ENCODE data around the gene ZNF165. TPM values are rescaled to one million over a fixed set of nuclear protein-coding genes. Genes with fewer than 3 reads are reported as not detected.
A peak's percentile ranks its signal among the peaks of the same experiment; 100 is the strongest.

Gene ZNF165
- total and polyA plus RNA-seq, 2 of the 4 experiments (the other 2 are of a cell fraction), result 0.07 to 0.36 TPM

DNA sequence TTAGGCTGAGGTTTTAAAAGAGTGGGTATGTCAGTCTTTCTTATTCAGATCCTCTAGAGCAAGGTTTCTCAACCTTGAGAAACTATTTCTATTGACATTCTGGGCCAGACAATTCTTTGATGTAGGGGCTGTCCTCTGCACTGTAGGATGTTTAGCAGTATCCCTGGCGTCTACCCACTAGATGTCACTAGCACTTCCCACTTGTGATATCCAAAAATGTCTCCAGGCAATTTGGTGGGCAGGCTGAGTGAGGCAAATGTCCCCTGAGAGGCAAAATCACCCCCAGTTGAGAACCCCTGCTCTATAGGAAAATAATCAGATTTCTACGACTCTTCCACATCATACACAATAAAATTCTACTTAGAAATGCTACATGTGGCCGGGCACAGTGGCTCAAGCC lies 53.6 kb downstream of the ZNF165 start:
- Histone ChIP-seq H3K18ac (ENCODE audit: low read depth, low read length) (no peak overlapping the region), H3K27ac (ENCODE audit: insufficient read depth, low read length) (no peak overlapping the region), H4K20me1 (ENCODE audit: insufficient read depth, low read length) (no peaks in the 10 kb centered on the region; the same call in 1 of the 2 replicates), H3K14ac (replicated peaks; ENCODE audit: low read depth, low read length) (no peak overlapping the region), H3K23ac (ENCODE audit: low read depth, low read length) (no peak overlapping the region), H2BK5ac (ENCODE audit: low read depth, low read length, poor library complexity, severe bottlenecking) (no peak overlapping the region), H2AK5ac (ENCODE audit: low read depth, low read length) (no peak overlapping the region), H3K4ac (ENCODE audit: low read depth, low read length) (no peak overlapping the region), H3K9ac (ENCODE audit: low read depth, low read length) (no peak overlapping the region), H4K5ac (ENCODE audit: low read depth, low read length) (no peak overlapping the region), H2BK20ac (ENCODE audit: low read depth, low read length) (no peak overlapping the region), H3K79me1 (ENCODE audit: low read depth in 1 of 2, low read length in 2 of 2) (peaks cover 16 to 47% of the 10 kb centered on the region in 2 experiments), H3K56ac (ENCODE audit: extremely low read depth, insufficient read depth, low read length) (no peak overlapping the region), H3K9me1 (ENCODE audit: insufficient read depth, low read length) (no peaks in the 10 kb centered on the region), H4K8ac (ENCODE audit: low read depth in 2 of 2, low read length in 2 of 2) (no peak overlapping the region), H4K91ac (ENCODE audit: insufficient read depth, low read depth, low read length) (no peak overlapping the region), H2AK9ac (replicated peaks; ENCODE audit: low read depth, low read length, poor library complexity) (no peak overlapping the region), H2BK120ac (ENCODE audit: low read depth, low read length) (no peak overlapping the region), H3K36me3 (ENCODE audit: control insufficient read depth, insufficient read depth, low read length) (peaks cover 6% of the 10 kb centered on the region), H3K9me3 (ENCODE audit: control insufficient read depth, insufficient read depth, low read length) (no peaks in the 10 kb centered on the region), H3K4me3 (ENCODE audit: insufficient read depth, low read depth, low read length) (no peak overlapping the region), H3K27me3 (ENCODE audit: control insufficient read depth, insufficient read depth, low read length) (no peaks in the 10 kb centered on the region), H3K4me2 (ENCODE audit: low read depth, low read length) (no peak overlapping the region), H2BK15ac (ENCODE audit: low read depth, low read length) (no peak overlapping the region), H3K4me1 (ENCODE audit: control insufficient read depth, insufficient read depth, low read length) (peaks cover 2% of the 10 kb centered on the region; the same call in 1 of the 2 replicates), H2AFZ (replicated peaks; ENCODE audit: low read length, poor library complexity) (no peak overlapping the region)
- intact Hi-C loops (cut with micrococcal nuclease) (loop anchor here (1.0 kb wide), 1 partner anchor 222 kb away; no protein-coding TSS in a partner anchor), dilution Hi-C loops (cut with HindIII; ENCODE audit: low sequenced_read_pairs, unreplicated experiment) (no loop called here), in situ Hi-C loops (cut with MboI; ENCODE audit: low sequenced_read_pairs) (loop anchor here (5.0 kb wide), 1 partner anchor 223 kb away; no protein-coding TSS in a partner anchor)
- peak; percentile 52 for DNase-seq
- TF ChIP-seq, protein P1, sequence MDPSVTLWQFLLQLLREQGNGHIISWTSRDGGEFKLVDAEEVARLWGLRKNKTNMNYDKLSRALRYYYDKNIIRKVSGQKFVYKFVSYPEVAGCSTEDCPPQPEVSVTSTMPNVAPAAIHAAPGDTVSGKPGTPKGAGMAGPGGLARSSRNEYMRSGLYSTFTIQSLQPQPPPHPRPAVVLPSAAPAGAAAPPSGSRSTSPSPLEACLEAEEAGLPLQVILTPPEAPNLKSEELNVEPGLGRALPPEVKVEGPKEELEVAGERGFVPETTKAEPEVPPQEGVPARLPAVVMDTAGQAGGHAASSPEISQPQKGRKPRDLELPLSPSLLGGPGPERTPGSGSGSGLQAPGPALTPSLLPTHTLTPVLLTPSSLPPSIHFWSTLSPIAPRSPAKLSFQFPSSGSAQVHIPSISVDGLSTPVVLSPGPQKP (IDR thresholded peaks at IDR 0.05; ENCODE audit: borderline replicate concordance, low read depth, low read length), result no peak
- TF ChIP-seq, protein P2, sequence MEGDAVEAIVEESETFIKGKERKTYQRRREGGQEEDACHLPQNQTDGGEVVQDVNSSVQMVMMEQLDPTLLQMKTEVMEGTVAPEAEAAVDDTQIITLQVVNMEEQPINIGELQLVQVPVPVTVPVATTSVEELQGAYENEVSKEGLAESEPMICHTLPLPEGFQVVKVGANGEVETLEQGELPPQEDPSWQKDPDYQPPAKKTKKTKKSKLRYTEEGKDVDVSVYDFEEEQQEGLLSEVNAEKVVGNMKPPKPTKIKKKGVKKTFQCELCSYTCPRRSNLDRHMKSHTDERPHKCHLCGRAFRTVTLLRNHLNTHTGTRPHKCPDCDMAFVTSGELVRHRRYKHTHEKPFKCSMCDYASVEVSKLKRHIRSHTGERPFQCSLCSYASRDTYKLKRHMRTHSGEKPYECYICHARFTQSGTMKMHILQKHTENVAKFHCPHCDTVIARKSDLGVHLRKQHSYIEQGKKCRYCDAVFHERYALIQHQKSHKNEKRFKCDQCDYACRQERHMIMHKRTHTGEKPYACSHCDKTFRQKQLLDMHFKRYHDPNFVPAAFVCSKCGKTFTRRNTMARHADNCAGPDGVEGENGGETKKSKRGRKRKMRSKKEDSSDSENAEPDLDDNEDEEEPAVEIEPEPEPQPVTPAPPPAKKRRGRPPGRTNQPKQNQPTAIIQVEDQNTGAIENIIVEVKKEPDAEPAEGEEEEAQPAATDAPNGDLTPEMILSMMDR (conservative IDR thresholded peaks at IDR 0.05; ENCODE audit: low read depth, low read length), result peak; percentile 54
- TF ChIP-seq CEBPB (IDR thresholded peaks at IDR 0.05; ENCODE audit: low read depth, low read length) (no peak), SMC3 (IDR thresholded peaks at IDR 0.05; ENCODE audit: low read depth, low read length) (peak; percentile 46), MXI1 (IDR thresholded peaks at IDR 0.05; ENCODE audit: borderline replicate concordance, low read depth, low read length) (no peak), POLR2A (IDR thresholded peaks at IDR 0.05; ENCODE audit: low read depth, low read length) (no peak), RFX5 (IDR thresholded peaks at IDR 0.05; ENCODE audit: low read depth, low read length) (no peak), RAD21 (IDR thresholded peaks at IDR 0.05; ENCODE audit: low read length) (peak; percentile 64), CHD1 (IDR thresholded peaks at IDR 0.05; ENCODE audit: low read depth, low read length) (no peak), FOS (IDR thresholded peaks at IDR 0.05; ENCODE audit: low read depth, low read length) (no peak), RCOR1 (IDR thresholded peaks at IDR 0.05; ENCODE audit: insufficient replicate concordance, low read length) (no peak), NFE2L2 (IDR thresholded peaks at IDR 0.05; ENCODE audit: low read depth, low read length) (no peak), MAZ (IDR thresholded peaks at IDR 0.05; ENCODE audit: borderline replicate concordance, low read depth, low read length) (no peak)
- TF ChIP-seq, protein P3, sequence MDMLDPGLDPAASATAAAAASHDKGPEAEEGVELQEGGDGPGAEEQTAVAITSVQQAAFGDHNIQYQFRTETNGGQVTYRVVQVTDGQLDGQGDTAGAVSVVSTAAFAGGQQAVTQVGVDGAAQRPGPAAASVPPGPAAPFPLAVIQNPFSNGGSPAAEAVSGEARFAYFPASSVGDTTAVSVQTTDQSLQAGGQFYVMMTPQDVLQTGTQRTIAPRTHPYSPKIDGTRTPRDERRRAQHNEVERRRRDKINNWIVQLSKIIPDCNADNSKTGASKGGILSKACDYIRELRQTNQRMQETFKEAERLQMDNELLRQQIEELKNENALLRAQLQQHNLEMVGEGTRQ (IDR thresholded peaks at IDR 0.05; ENCODE audit: low read depth, low read length), result no peak
- ChIA-PET CTCF (no interaction called here), POLR2A (ENCODE audit: unreplicated experiment) (no interaction called here)
- no CpG with 5 or more reads among the region's 3 CpGs for WGBS, 2 experiments (ENCODE audit: extremely low coverage in 2 of 2, insufficient read length in 1 of 2)
- ATAC-seq (ENCODE audit: low read depth), result no peak
- no TSS peak for BruUV-seq (replicated peaks)

Data from IMR-90 (cell line).